A549 (cell line): Measurements from ENCODE around the gene PPIH. TPM values are rescaled to one million over a fixed set of nuclear protein-coding genes. Genes with fewer than 3 reads are reported as not detected.

Experiments
- ATAC-seq, 2 experiments: fragments of 200-7000 bp in 1 of 2; fragments of >200 bp in 1 of 2; cut with Nextera tagmentation in 1 of 2; cut with Tn5 transposase in 1 of 2; 3 replicates each; pipeline versions ENCODE4 v1.8.0 to v1.9.1; 2018 to 2020; ENCODE audit warnings: mild to moderate bottlenecking in 1 of 2, moderate library complexity in 1 of 2
- CTCF ChIA-PET: fragments of 300-600 bp; sonication (Branson Sonifier 250); formaldehyde crosslinking; extraction: SDS; loops from one replicate; lab custom pipeline; 2021; ENCODE audit warnings: antibody characterized with exemption, inconsistent platforms; lab: Yijun Ruan, JAX
- POLR2A ChIA-PET: fragments of 350-600 bp; formaldehyde crosslinking; extraction: SDS; loops from one replicate; lab custom pipeline; 2021; ENCODE audit warnings: antibody characterized with exemption, inconsistent platforms; lab: Yijun Ruan, JAX
- DNase-seq, 2 experiments: peaks; one replicate each; pipeline versions ENCODE4 v3.0.0 to v3.0.0-alpha.2; 2011 to 2016; ENCODE audit warnings: low read depth in 1 of 2, low spot score in 1 of 2
- FAIRE-seq: peaks from 2 replicates; lab custom pipeline; 2011; peaks lifted over from hg19 to GRCh38; lab: Jason Lieb, UNC
- H3K27ac ChIP-seq, 2 experiments: fragments of >200 bp; sonication (Bioruptor Twin); formaldehyde crosslinking; 3 replicates each; pipeline ENCODE4 v1.5.1; 2016 to 2017
- H3K4me1 ChIP-seq: fragments of >200 bp; sonication (Bioruptor Twin); formaldehyde crosslinking; 3 replicates; pipeline ENCODE4 v1.6.1; 2016
- H3K4me2 ChIP-seq: fragments of >200 bp; sonication (Bioruptor Twin); formaldehyde crosslinking; 3 replicates; pipeline ENCODE4 v1.6.1; 2016
- H3K4me3 ChIP-seq: fragments of >200 bp; sonication (Bioruptor Twin); formaldehyde crosslinking; 3 replicates; pipeline ENCODE4 v1.5.1; 2016
- H3K9me3 ChIP-seq: fragments of >200 bp; sonication (Bioruptor Twin); formaldehyde crosslinking; 3 replicates; pipeline ENCODE4 v1.6.1; 2016
- ATOH8 ChIP-seq: fragments of 250-450 bp; sonication (Bioruptor Pico); IDR thresholded peaks from 2 replicates; pipeline ENCODE4 v1.5.0; 2020; ENCODE audit warnings: low read depth, mild to moderate bottlenecking, moderate library complexity
- CBX2 ChIP-seq: fragments of 200-600 bp; sonication (generic); IDR thresholded peaks from 2 replicates; pipeline ENCODE4 v1.6.1; 2016; ENCODE audit warnings: low read depth, mild to moderate bottlenecking, borderline replicate concordance
- CBX8 ChIP-seq: fragments of 200-600 bp; sonication (generic); IDR thresholded peaks from 2 replicates; pipeline ENCODE4 v1.6.1; 2016
- CHD2 ChIP-seq: fragments of 150-350 bp; IDR thresholded peaks from 2 replicates; pipeline ENCODE4 v1.6.1; 2014; ENCODE audit warnings: low read length; ENCODE audit not compliant: partially characterized antibody
- CTCF ChIP-seq: fragments of >200 bp; sonication (Bioruptor Twin); formaldehyde crosslinking; IDR thresholded peaks from 3 replicates; pipeline ENCODE4 v1.5.1; 2016
- E2F6 ChIP-seq: IDR thresholded peaks from 2 replicates; pipeline ENCODE4 v1.6.1; 2012; ENCODE audit warnings: low read depth, borderline replicate concordance
- EHF ChIP-seq: fragments of 250-450 bp; sonication (Bioruptor Pico); IDR thresholded peaks from 2 replicates; pipeline ENCODE4 v1.5.0; 2020; ENCODE audit warnings: mild to moderate bottlenecking
- EP300 ChIP-seq, 2 experiments: fragments of >200 bp; sonication (Bioruptor Twin); formaldehyde crosslinking; IDR thresholded peaks; 2 replicates in 1 of 2; 3 replicates in 1 of 2; pipeline ENCODE4 v1.6.1; 2016 to 2017
- FOSB ChIP-seq: fragments of 250-450 bp; sonication (Bioruptor Pico); IDR thresholded peaks from 2 replicates; pipeline ENCODE4 v1.5.0; 2020; ENCODE audit warnings: mild to moderate bottlenecking, moderate library complexity
- HDAC2 ChIP-seq: fragments of 200-600 bp; sonication (generic); IDR thresholded peaks from 2 replicates; pipeline ENCODE4 v1.6.1; 2016
- HOXA7 ChIP-seq: fragments of 250-450 bp; sonication (Bioruptor Pico); IDR thresholded peaks from 2 replicates; pipeline ENCODE4 v1.5.0; 2020; ENCODE audit warnings: mild to moderate bottlenecking, moderate library complexity
- JUN ChIP-seq, 2 experiments: fragments of >200 bp; sonication (Bioruptor Twin); formaldehyde crosslinking; IDR thresholded peaks; 2 replicates in 1 of 2; 3 replicates in 1 of 2; pipeline ENCODE4 v1.6.1; 2016 to 2017
- MAZ ChIP-seq: fragments of 150-350 bp; IDR thresholded peaks from 2 replicates; pipeline ENCODE4 v1.6.1; 2014; ENCODE audit warnings: antibody characterized with exemption, low read depth, low read length, borderline replicate concordance
- MYC ChIP-seq: IDR thresholded peaks from 2 replicates; pipeline ENCODE4 v1.6.1; 2012; ENCODE audit warnings: mild to moderate bottlenecking, inconsistent platforms, low read length, improper control_type of control experiment, borderline replicate concordance
- NFE2L2 ChIP-seq: fragments of 150-350 bp; conservative IDR thresholded peaks from 2 replicates; pipeline ENCODE4 v1.6.1; 2014; ENCODE audit warnings: low read length
- PBX3 ChIP-seq: IDR thresholded peaks from 2 replicates; pipeline ENCODE4 v1.6.1; 2012
- RAD21 ChIP-seq, 2 experiments: fragments of >200 bp in 1 of 2; sonication (Bioruptor Twin) in 1 of 2; formaldehyde crosslinking in 1 of 2; IDR thresholded peaks in 1 of 2; conservative IDR thresholded peaks in 1 of 2; 2 replicates in 1 of 2; 3 replicates in 1 of 2; pipeline ENCODE4 v1.6.1; 2012 to 2018; ENCODE audit warnings: inconsistent platforms in 1 of 2
- RFX5 ChIP-seq: fragments of 450-650 bp; IDR thresholded peaks from 2 replicates; pipeline ENCODE4 v1.7.1; 2014; ENCODE audit warnings: antibody characterized with exemption, mild to moderate bottlenecking, moderate library complexity
- TP53 ChIP-seq: fragments of 250-450 bp; sonication (Bioruptor Pico); IDR thresholded peaks from 2 replicates; pipeline ENCODE4 v1.5.0; 2021; ENCODE audit warnings: mild to moderate bottlenecking, moderate library complexity
- ZSCAN20 ChIP-seq: fragments of 250-450 bp; sonication (Bioruptor Pico); IDR thresholded peaks from 2 replicates; pipeline ENCODE4 v1.8.0; 2022; ENCODE audit warnings: mild to moderate bottlenecking, moderate library complexity
- WGBS: methylation state at CpG from one replicate; pipeline ENCODE4 v1.1.6; 2017; ENCODE audit errors: missing lambda C conversion rate; 5-methylcytosine and 5-hydroxymethylcytosine counted together
- polyA plus RNA-seq, 4 experiments: library from polyadenylated mRNA; depleted of rRNA in 3 of 4; stranded (reverse); fragments of >200 nt; fragmentation: RNase III in 1 of 4; extraction: RNeasy Plus Mini Kit Qiagen cat#74134 plus additional on column Dnase treatment in 1 of 4; gene quantifications; 2 replicates in 3 of 4; 3 replicates in 1 of 4; pipeline ENCODE4 v1.2.3, GENCODE V29; 2011 to 2017
- TF ChIP-seq, protein P1 (sequence below): IDR thresholded peaks from 2 replicates; pipeline ENCODE4 v1.6.1; 2012

PPIH gene
- polyA plus RNA-seq, 2 of the 4 experiments (the other 2 are of a cell fraction) = 59.0 to 68.9 TPM

GRCh38 chr1:42674682-42675081 is 16.5 kb downstream of the PPIH start:
- ChIA-PET CTCF (interaction anchor here (1.4 kb wide), 1 partner anchor 22 kb away, joined by 3 read pairs; no protein-coding TSS in a partner anchor), POLR2A (no interaction called here)
- Histone ChIP-seq H3K4me3 (no peak overlapping the region), H3K9me3 (no peaks in the 10 kb centered on the region), H3K4me2 (no peak overlapping the region), H3K4me1 (no peaks in the 10 kb centered on the region), H3K27ac (no peak overlapping the region)
- FAIRE-seq = no peak
- WGBS = 94% methylated on average over 1 of the region's 1 CpG
- DNase-seq = no peak
- TF ChIP-seq CHD2 (no peak), ATOH8 (no peak), EP300 (IDR thresholded peaks at IDR 0.05) (no peak), HDAC2 (no peak), RAD21 (conservative IDR thresholded peaks at IDR 0.05 in 1 of 2, IDR thresholded peaks at IDR 0.05 in 1 of 2) (no peak), CBX8 (no peak), HOXA7 (no peak), MAZ (no peak), MYC (no peak)
- TF ChIP-seq, protein P1, sequence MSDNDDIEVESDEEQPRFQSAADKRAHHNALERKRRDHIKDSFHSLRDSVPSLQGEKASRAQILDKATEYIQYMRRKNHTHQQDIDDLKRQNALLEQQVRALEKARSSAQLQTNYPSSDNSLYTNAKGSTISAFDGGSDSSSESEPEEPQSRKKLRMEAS = no peak
- TF ChIP-seq, all 56 proteins: peak for 0
- no peak for ATAC-seq

DNA sequence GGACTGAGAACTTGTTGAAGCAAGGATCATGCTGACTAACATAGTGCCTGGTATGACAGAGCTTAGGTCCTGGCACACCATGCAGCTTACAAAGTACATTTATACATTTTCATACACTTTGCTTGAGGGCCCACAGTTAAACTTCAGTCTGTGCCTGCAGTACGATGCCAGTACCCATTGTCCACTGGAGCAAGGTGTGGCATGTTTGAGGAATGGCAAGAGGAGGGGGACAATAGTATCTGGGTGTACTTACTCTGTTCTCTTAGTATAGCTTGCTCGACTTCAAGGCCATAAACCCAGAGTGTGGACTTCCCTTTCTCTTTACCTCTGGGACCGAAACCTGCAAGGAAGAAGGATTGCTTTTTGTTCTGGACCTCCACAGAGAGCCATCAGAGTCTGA is 17.2 kb downstream of the PPIH start:
- TF ChIP-seq NFE2L2 (no peak), FOSB (CRISPR knock-in tag) (no peak), RFX5 (no peak), PBX3 (no peak), MYC (no peak), JUN (IDR thresholded peaks at IDR 0.05) (no peak), E2F6 (no peak), ZSCAN20 (no peak), CBX2 (no peak), CTCF (no peak), HOXA7 (no peak)
- TF ChIP-seq, all 56 proteins: peak for 0
- Histone ChIP-seq H3K9me3 (no peaks in the 10 kb centered on the region), H3K4me3 (no peak overlapping the region), H3K4me1 (no peaks in the 10 kb centered on the region; the same call in 2 of the 3 replicates), H3K27ac (no peak overlapping the region), H3K4me2 (no peak overlapping the region)
- ChIA-PET POLR2A (interaction anchor here (0.8 kb wide), 1 partner anchor 14 kb away, joined by 3 read pairs; no protein-coding TSS in a partner anchor), CTCF (interaction anchor here (1.4 kb wide), 1 partner anchor 23 kb away, joined by 3 read pairs; no protein-coding TSS in a partner anchor)
- ATAC-seq = no peak
- FAIRE-seq = no peak
- WGBS = 89% methylated on average over 3 of the region's 3 CpGs
- DNase-seq = no peak

GRCh38 chr1:42676534-42677087 is 18.4 kb downstream of the PPIH start:
- WGBS = 90% methylated on average over 3 of the region's 3 CpGs
- Histone ChIP-seq H3K4me3 (no peak overlapping the region), H3K4me2 (no peak overlapping the region), H3K27ac (no peak overlapping the region), H3K4me1 (peaks cover 6% of the 10 kb centered on the region; the same call in 1 of the 3 replicates), H3K9me3 (no peaks in the 10 kb centered on the region)
- FAIRE-seq = no peak
- DNase-seq = no peak
- ATAC-seq = no peak
- TF ChIP-seq EHF (CRISPR knock-in tag) (no peak), TP53 (CRISPR knock-in tag) (no peak)
- ChIA-PET POLR2A (no interaction called here), CTCF (no interaction called here)
